ENCODE results near the gene RCSD1.
"Not testable (repeated sequence)": the region's sequence is repeated elsewhere in the genome, so short reads cannot be mapped to it uniquely, and the experiment has no call there.

The RCSD1 gene

GRCh38 chr1:167734841-167735240 lies 104.8 kb downstream of the RCSD1 start:
- in situ Hi-C loops (cut with MboI; ENCODE audit: low sequenced_read_pairs), result no loop called here

DNA sequence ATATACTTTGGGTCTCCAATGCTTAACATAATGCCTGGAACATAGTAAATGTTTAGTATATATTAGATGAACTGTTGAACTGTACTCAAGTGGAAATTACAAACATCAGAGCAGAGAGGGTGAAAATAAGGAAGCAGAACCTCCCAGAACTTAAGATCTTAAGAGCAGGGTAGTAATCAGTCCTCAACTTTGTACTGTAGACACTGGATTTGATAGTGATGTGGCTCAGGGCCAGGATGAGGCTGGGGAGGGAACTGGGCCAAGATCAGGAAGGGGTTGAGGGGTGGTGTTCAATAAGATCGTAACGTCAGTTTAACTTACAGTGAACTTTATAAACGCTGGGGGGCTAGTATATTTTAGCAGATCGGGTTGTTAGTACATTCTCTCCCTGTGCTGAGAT lies 107.1 kb downstream of the RCSD1 start:
- in situ Hi-C loops (cut with MboI; ENCODE audit: low sequenced_read_pairs), result no loop called here

GRCh38 chr1:167738158-167738557 lies 108.1 kb downstream of the RCSD1 start:
- in situ Hi-C loops (cut with MboI; ENCODE audit: low sequenced_read_pairs), result no loop called here

GRCh38 chr1:167739752-167740151 lies 109.7 kb downstream of the RCSD1 start:
- in situ Hi-C loops (cut with MboI; ENCODE audit: low sequenced_read_pairs), result no loop called here

GRCh38 chr1:167741103-167741502 lies 111.1 kb downstream of the RCSD1 start:
- in situ Hi-C loops (cut with MboI; ENCODE audit: low sequenced_read_pairs), result not testable (repeated sequence)

- in situ Hi-C loops (cut with MboI; ENCODE audit: low sequenced_read_pairs), result not testable (repeated sequence)
Observed at GRCh38 chr1:167742392-167743057, 112.5 kb downstream of the RCSD1 start.

- in situ Hi-C loops (cut with MboI; ENCODE audit: low sequenced_read_pairs), result no loop called here
Observed at GRCh38 chr1:167744901-167745300, 114.9 kb downstream of the RCSD1 start.

GRCh38 chr1:167746013-167746672 lies 116.1 kb downstream of the RCSD1 start:
- in situ Hi-C loops (cut with MboI; ENCODE audit: low sequenced_read_pairs), result no loop called here

DNA sequence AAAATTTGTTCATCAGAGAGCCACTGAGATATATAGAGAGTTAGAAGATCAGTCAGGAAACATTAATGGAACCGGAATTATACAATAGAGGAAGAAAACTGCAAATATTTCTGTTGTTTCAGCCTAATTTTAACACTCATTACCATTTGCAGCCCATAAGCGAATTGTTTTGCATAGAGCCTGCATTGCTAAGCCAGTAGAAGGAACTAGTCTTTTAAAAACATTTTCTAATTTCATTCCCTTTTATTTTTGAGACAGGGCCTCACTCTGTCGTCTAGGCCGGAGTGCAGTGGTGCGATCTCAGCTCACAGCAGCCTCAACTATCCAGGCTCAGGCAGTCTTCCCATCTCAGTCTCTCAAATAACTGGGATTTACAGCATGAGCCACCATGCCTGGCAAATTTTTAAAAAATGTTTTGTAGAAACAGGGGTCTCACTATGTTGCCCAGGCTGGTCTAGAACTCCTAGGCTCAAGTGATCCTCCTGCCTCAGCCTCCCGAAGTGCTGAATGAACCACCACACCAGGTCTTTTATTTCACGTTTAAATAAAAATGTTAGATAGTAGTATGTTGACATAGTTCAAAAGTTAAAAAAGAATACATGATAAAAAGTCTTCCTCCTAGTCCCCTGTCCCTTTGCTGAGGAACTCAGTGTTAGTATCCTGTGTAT lies 117.1 kb downstream of the RCSD1 start:
- in situ Hi-C loops (cut with MboI; ENCODE audit: low sequenced_read_pairs), result no loop called here

DNA sequence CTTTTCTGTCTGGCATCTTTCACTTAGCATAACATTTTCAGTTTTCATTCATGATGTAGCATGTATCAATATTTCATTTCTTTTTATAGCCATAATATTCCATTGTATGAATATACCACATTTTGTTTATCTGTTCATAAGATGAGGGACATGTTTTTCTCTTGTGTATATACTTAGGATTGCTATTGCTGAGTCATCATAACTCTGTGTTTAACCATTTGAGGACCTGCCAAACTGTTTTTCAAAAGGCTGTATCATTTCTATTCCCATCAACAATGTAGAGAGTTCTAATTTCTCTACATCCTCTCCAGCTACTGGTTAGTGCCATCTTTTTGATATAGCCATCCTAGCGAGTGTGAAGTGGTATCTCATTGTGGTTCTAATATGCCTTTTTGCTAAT lies 118.0 kb downstream of the RCSD1 start:
- in situ Hi-C loops (cut with MboI; ENCODE audit: low sequenced_read_pairs), result no loop called here

DNA sequence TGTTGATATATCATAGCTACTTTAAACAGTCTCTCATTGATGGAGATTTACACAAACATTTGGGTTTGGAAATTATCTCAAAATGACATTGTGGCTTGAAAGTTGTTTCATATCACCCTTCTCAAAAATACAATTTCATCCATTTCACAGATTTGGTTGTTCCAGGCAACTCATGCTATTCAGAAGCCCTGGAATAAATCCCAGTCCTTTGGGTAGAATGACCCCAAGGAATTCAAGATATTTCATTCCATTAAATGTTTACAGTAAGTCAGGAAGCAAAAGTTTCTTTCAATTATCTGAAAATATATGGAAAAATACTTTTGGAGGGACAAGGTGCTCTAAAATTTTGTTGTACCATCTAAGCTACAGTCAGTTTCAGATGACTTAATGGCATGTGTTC lies 118.9 kb downstream of the RCSD1 start:
- in situ Hi-C loops (cut with MboI; ENCODE audit: low sequenced_read_pairs), result no loop called here

DNA sequence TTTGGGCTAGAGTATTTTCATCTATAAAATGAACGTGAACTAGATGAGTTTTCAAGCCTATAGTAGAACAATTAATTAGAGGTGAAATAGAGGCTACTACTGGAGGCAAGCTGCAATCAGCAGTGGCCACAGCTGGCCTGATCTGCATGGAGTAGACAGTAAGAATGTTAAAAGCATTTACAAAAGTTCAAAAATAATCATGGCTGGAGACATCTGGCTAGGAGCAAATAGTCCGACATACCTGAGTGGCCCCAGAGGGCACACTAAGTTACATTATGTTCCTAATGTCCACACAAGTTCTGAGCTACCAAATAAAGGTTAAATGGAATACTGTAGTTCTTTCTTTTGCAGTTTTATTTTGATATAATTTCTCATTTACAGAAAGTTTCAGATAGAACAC lies 119.7 kb downstream of the RCSD1 start:
- in situ Hi-C loops (cut with MboI; ENCODE audit: low sequenced_read_pairs), result no loop called here

DNA sequence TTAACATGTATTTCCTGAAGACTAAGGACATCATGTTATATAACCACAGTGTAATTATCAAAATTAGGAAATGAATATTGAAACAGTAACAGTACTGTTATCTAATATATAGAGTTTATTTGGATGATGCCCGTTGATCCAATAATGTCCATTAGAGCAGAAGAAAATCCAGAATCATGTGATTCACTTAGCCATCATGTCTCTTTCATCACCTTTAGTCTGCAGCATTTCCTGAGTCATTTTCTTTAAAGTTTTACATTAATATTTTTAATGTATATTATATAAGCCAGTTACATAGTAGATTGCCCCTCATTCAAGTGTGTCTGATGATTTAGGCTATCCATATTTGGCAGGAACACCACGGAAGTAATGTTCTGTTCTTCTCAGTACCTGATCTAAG lies 120.6 kb downstream of the RCSD1 start:
- in situ Hi-C loops (cut with MboI; ENCODE audit: low sequenced_read_pairs), result no loop called here

- in situ Hi-C loops (cut with MboI; ENCODE audit: low sequenced_read_pairs), result no loop called here
Observed at GRCh38 chr1:167751676-167752075, 121.6 kb downstream of the RCSD1 start.

GRCh38 chr1:167752219-167752985 lies 122.4 kb downstream of the RCSD1 start:
- in situ Hi-C loops (cut with MboI; ENCODE audit: low sequenced_read_pairs), result no loop called here

GRCh38 chr1:167755654-167756053 lies 125.6 kb downstream of the RCSD1 start:
- in situ Hi-C loops (cut with MboI; ENCODE audit: low sequenced_read_pairs), result no loop called here
